IPS-NIHi11 (cell line): ENCODE measurements around the gene LUC7L.
"Not testable (repeated sequence)": the region's sequence is repeated elsewhere in the genome, so short reads cannot be mapped to it uniquely, and the experiment has no call there.

Experiments
- DNase-seq: peaks from one replicate; pipeline ENCODE4 v3.0.0; 2012; ENCODE audit warnings: mixed read lengths, low spot score

LUC7L gene

GRCh38 chr16:229731-230281, 557 bp upstream of the LUC7L start:
- DNase-seq: no peak

DNA sequence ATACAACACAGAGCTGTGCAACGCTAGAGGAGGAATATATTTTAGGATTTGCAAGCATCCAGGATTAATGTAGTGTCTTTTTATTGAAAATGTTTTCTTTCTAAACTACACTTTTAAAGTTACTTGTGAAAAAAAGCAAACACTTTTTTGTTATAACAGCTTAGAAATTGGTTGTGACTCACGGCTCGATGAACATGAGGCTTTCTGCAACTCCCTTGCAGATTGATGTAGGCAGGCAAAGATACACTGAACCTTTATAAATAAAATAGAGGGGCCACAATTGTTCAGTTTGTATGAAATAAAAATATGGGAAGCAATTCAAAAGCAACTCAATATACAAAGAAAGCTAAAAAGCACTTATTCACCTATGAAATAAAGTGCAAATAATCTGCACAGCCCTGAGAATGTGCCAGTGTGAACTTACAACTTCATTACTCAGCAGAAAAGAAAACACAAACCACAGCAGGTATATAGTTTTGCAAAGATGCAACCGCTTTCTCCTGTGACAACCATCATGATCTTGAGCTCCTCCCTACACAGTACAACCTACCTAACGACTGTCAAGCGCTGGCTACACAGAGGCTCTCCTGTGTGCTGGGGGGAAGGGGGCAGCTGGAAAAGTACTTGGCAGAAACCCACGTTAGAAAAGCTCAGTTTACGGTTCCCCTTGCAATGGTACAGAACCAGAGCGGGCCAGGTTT, 948 bp downstream of the LUC7L start:
- no peak for DNase-seq

- no peak for DNase-seq
These were observed 9.2 kb downstream of the LUC7L start for GRCh38 chr16:220021-220420.

- DNase-seq: no peak
These were observed 16.2 kb downstream of the LUC7L start for GRCh38 chr16:212999-213398.

GRCh38 chr16:211631-212180, 17.5 kb downstream of the LUC7L start:
- not testable (repeated sequence) for DNase-seq

DNA sequence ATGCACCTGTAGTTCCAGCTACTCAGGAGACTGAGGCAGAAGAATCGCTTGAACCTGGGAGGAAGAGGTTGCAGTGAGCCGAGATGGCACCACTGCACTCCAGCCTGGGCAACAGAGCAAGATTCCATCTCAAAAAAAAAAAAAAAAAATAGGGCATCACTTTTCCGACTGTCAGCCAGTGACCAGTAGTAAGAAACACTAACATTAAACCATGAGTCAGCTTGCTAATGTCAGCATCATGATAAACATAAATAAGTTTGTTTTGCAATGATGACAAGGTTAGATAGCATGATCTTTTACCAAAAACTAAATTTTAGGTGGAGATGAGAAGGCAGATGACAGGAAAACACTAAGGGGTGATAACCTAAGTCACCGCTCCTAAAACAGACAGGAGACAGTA, 19.9 kb downstream of the LUC7L start:
- DNase-seq: not testable (repeated sequence)

- not testable (repeated sequence) for DNase-seq
These were observed 25.2 kb downstream of the LUC7L start for GRCh38 chr16:204046-204445.

- no peak for DNase-seq
These were observed 26.0 kb downstream of the LUC7L start for GRCh38 chr16:203246-203645.

DNA sequence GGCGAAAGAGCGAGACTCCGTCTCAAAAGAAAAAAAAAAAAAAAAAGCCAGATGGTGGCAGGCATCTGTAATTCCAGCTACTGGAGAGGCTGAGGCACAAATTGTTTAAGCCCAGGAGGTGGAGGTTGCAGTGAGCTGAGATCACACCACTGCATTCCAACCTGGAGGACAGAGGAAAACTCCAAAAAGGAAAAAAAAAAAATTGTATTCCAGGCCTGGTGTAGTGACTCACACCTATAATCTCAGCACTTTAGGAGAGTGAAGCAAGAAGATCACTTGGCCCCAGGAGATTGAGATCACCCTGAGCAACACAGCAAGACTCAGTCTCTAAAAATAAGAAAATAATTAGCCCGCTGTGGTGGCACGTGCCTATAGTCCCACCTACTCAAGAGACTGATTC, 28.9 kb downstream of the LUC7L start:
- DNase-seq: no peak

DNA sequence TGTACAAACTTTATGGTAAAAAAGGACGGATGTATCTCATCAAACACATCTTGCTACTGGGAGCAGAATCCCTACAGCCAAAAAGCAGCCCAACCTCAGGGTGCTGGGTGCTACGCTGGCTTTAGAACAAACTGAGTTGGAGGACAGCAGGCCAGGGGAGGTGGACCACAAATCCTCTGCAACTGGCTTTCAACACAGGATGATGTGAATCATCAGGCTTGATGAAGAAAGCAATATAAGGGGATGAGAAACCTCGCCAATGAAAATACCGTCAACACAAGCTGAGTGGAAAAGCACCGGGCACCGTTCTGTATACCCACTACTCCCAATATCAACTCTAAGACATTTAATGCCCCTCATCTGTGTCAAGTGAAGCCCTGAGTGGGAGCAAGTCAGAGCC, 34.7 kb downstream of the LUC7L start:
- DNase-seq: no peak

DNA sequence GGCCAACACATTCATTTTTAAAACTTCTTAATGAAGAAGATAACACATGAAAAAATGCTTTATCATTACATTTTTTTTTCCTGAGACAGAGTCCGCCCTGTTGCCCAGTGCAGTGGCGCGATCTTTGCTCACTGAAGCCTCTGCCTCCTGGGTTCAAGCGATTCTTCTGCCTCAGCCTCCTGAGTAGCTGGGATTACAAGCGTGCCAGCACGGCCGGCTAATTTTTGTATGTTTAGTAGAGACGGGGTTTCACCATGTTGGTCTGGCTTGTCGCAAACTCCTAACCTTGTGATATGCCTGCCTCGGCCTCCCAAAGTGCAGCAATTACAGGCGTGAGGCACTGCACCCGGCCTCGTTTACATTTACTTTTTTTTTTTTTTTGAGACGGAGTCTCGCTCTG, 35.8 kb downstream of the LUC7L start:
- DNase-seq: no peak

GRCh38 chr16:192686-193085, 36.6 kb downstream of the LUC7L start:
- no peak for DNase-seq

DNA sequence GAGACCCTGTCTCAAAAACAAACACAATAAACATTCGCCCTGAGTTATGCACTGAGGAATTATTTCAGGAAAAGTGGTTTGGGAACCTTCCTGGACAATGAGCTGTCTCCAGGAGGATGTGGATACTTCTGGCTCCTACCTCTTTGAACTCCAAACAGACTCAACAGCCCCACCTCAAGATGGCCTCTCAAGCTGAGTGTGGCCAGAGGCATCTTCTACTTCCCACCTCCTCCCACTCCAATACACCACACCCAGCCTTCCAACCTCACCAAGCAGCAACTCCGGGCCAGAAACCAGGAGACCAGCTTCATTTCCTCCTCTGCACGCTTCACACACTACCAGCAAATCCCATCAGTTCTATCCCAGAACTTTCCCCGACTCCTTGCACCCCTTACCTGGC, 37.4 kb downstream of the LUC7L start:
- no peak for DNase-seq

DNA sequence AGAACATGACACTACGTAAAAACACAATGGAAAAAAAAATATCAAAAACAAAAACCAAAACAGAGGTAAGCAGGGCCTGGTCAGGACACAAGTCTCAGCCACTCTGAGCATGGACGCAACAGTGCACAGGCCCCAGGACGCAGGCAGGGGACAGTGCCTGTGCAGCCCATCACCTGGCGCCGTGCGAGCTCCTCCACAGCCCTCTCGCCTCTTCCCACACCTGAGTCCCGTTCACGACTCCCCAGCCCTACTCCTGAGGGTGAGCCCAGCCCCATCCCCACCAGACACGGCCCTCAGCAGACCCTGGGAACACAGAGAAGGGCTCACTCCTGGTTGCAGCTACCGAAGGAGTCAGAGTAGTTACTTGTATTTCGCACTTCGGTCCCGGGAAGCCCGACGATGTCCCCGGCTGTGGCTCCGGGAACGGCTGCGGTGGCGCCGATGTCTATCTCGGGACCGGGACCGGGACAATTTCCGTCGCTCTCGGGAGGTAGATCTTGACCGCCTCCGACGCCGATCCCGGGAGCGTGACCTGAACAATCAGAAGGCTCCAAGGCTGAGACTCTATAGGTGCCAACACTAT, 39.6 kb downstream of the LUC7L start:
- DNase-seq: no peak

DNA sequence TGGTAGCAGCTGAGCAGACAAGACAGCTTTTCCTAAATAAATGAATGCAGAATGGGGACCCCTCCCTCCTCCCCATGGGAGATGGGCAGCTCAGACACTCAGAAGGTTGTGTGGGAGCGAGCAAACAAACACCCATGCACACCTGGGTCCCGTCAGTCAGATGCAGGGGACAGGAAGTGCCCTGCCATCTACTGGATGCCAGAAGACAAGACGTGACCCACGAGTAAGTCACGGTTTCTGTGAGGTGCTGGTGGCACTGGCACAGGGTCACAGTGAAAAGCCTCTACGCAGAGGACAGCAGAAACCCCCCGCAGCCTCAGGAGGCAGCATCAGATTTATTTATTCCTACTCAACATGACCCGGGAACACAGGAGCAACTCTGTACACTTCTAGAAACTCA, 40.6 kb downstream of the LUC7L start:
- peak; percentile 39 for DNase-seq

DNA sequence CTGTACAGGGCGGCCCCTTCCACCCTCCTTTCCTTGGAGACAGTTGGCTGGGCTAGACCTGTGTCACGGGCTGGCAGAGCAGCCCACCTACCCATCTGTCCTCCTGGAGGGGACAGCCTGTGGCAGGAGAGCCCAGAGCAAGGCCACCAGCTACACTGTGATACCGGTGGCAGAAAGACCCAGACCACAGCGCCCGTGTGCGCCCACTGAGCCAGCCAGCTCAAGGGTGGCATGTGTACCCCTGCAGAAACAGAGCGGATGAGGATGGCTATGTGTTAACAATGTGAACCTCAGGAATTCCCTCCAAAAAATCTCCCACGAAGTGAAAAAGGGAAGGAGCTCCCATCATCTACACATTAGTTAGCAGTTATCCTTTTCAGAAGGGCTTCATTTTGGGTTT, 41.9 kb downstream of the LUC7L start:
- no peak for DNase-seq

- DNase-seq: no peak
These were observed 43.6 kb downstream of the LUC7L start for GRCh38 chr16:185691-186090.

DNA sequence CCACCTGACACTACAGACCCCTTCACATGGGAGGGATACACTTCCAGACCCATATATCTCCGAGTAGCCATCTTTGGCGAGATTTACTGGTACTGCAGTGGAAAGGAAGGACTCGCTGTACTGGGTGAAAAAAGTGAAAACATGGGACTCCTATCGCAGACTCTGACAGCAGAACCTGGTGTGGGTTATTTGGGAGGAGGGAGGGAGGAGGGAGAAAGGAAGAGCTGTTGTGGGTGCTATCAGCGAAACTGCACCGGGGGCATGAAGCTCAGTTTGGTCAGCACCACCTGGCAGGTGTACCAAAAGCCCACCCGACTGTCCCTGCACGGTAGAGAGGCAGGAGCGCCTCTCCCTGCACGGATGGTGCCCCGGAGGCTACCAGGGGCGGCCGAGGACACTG, 44.0 kb downstream of the LUC7L start:
- no peak for DNase-seq

DNA sequence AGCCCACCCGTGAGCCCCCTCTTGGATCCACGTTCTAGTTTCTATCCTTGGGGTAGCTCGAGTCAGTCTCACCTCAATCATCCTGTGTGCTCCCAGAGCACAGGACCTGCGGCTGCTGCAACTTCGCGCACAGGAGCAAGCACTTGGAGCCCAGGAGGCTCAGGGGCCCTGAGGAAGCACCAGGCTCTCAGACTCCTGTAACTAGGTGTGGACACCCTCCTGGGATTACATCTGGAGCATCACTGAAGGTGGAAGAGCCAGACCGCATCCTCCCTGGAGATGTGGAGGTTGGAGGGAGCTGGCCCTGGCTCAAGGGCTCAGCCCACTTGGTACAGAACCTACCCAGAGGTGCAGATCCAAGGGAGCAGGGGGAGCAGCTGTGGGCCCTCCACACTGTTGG, 46.2 kb downstream of the LUC7L start:
- DNase-seq: no peak

DNA sequence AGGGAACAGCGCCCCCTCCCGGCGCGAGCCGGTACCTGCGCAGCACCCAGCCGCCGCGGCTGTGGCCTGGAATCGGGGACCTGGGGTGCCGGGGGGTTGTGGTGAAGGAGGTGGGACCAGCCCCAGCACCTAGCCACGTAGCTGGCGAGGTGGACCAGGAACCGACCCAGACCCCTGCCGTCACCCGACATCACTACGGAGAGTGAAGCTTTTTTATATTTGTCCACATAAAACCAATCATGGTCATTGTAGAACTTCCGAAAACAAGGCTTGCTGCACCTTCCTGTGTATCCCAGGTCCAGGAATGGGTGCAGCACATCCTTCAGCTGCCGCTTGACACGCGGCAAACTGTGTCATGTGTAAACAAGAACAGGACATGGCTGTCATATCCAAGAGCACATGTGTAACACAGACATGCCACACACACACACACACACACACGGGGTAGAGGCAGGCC, 47.7 kb downstream of the LUC7L start:
- no peak for DNase-seq

- DNase-seq: peak; percentile 95
These were observed 48.3 kb downstream of the LUC7L start for GRCh38 chr16:180681-181564.

GRCh38 chr16:180101-180675, 49.1 kb downstream of the LUC7L start, which contains the start of gene HBQ1:
HBQ1 (plus strand) TSS chr16:180459; CDS start chr16:180487, 28 bp downstream.
- peak; percentile 86 for DNase-seq
